ENCODE measurements around the gene DCAF8.

The DCAF8 gene

DNA sequence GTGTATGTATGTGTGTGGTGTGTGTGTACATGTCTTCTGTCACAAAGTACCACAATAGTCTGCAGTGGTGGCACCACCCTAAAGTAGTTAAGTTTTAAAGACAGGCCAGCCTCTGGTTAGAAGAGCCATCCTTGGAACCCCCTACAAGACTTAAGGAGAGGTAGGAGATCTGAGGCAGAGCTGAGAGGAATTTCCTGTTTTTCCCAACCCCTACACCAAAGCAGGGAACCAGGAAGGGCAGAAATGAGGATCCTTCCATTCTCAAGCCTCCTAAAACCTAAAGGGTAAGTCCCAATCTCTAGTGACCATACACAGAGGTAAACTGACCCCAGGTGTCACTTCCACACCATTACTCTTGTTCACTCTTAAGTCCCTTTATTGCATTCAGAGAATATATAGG lies 46.0 kb downstream of the DCAF8 start:
- no peak for DNase-seq (ENCODE audit: insufficient read length, low spot score)
- FAIRE-seq: no peak
- TF ChIP-seq, protein P1, sequence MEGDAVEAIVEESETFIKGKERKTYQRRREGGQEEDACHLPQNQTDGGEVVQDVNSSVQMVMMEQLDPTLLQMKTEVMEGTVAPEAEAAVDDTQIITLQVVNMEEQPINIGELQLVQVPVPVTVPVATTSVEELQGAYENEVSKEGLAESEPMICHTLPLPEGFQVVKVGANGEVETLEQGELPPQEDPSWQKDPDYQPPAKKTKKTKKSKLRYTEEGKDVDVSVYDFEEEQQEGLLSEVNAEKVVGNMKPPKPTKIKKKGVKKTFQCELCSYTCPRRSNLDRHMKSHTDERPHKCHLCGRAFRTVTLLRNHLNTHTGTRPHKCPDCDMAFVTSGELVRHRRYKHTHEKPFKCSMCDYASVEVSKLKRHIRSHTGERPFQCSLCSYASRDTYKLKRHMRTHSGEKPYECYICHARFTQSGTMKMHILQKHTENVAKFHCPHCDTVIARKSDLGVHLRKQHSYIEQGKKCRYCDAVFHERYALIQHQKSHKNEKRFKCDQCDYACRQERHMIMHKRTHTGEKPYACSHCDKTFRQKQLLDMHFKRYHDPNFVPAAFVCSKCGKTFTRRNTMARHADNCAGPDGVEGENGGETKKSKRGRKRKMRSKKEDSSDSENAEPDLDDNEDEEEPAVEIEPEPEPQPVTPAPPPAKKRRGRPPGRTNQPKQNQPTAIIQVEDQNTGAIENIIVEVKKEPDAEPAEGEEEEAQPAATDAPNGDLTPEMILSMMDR (IDR thresholded peaks at IDR 0.05; ENCODE audit: insufficient read depth, missing control alignments): no peak

DNA sequence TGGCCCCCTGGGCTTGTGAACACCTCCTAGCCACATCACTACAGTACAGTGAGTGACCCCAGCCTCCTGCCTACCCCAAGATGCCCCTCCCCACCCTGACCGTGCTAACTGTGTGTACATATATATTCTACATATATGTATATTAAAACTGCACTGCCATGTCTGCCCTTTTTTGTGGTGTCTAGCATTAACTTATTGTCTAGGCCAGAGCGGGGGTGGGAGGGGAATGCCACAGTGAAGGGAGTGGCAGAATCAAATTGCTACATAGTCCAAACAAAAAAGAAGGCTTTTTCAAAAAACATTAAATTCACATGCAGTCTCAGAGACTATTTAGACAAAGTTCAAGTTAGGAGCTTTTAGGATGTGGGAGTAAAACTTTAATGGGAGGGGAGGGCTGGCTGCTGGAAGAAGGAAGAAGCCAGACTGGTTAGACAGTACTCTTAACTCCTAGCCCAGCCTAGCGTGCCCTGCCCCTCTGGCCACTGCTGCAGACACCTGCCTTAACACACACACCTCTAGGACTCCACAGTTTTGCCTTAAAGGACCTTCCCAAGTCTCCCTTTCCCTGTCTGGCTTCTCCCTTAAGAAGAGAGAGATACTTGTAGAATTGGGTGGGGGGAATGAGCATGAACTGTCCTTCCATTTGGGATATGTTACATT lies 47.7 kb downstream of the DCAF8 start:
- FAIRE-seq: no peak
- TF ChIP-seq, protein P1 (IDR thresholded peaks at IDR 0.05; ENCODE audit: insufficient read depth, missing control alignments): no peak

DNA sequence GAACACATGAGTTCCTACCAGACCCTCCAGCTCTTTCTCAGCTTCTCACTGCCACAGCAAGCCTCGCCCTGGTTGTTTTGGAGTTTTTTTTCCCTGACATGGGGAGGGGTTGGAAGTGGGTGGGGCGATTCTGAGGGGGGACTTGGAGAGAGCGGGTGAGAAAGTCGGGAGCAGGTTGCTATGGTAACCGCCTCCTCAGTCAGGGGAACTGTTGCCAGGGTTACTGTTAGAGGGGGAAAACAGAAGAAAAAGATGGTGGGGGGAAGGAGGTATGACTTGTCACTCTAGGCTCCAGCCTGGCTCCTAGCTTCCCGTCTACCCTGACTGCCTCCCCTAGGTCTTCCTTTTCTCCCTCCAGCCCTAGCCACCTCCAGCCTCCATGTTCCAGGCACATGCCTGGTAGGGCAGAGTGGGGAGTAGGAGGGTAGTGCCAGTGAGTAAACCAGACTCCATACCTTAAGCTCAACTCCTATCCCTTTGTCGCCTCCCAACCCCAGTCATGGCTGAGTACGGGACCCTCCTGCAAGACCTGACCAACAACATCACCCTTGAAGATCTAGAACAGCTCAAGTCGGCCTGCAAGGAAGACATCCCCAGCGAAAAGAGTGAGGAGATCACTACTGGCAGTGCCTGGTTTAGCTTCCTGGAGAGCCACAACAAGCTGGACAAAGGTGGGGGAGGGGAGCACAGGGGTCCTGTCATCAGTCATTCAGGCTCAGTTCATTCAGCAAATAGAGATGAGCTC lies 51.1 kb downstream of the DCAF8 start:
- DNase-seq (ENCODE audit: insufficient read length, low spot score) (no peak), FAIRE-seq (no peak)
- TF ChIP-seq, protein P1 (IDR thresholded peaks at IDR 0.05; ENCODE audit: insufficient read depth, missing control alignments): no peak

More for the DNA sequence above, 47.7 kb downstream of the DCAF8 start:
- DNase-seq (ENCODE audit: insufficient read length, low spot score): no peak

DNA sequence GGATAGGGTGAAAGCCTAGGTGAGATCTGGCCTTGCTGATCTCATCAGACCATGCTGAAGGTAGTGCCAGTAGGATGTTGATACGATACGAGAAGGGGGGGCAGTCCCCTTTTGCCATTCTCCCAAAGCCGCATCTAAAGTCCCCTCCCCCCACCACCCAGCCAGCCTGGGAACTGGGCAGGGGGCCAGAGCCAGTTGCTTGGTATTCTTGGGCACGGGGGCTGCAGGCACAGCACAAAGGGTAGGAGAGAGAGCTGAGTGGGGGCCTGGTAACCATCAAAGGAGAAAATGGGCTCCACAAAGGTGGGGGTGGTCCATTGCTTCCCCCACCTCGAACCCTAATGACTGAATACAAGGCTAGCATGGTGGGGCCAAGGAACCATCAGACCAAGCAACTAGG lies 51.8 kb downstream of the DCAF8 start:
- no peak for DNase-seq (ENCODE audit: insufficient read length, low spot score)
- no peak for FAIRE-seq
- TF ChIP-seq, protein P1 (IDR thresholded peaks at IDR 0.05; ENCODE audit: insufficient read depth, missing control alignments): no peak

DNA sequence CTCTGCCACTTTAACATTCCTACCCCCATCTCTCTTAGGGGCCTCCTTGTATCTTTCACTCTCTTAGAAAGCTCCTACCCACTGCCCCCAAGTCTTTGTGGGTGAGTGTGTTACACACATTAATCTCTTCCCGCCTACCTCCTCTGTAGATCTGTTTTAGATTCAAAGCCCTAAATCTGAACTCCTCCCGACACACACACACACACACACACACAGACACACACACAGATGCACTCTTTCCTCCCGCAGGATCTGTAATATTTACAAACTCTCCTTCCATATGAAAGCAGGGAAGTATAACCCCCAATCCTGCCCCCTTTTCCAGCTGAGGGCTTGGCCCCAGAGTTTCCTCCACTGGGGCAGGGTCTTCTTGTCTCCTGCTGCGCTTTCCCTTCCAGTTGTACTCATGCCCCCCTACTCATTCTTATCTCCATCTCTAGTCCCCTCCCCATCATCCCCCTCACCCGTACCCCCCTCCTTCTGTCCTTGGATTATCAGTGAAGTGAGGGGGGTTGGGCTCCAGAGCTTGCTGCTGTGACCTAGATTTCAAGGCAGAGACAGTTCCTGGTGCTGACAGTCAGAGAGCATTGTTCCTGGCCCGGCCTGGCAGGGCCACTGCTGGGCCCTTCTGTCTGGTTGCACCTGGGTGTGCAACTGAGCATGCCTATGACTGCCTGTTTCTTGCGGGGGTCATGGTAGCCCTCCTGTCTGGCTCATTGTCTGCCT lies 52.9 kb downstream of the DCAF8 start:
- no peak for FAIRE-seq
- DNase-seq (ENCODE audit: insufficient read length, low spot score): peak; percentile 71

DNA sequence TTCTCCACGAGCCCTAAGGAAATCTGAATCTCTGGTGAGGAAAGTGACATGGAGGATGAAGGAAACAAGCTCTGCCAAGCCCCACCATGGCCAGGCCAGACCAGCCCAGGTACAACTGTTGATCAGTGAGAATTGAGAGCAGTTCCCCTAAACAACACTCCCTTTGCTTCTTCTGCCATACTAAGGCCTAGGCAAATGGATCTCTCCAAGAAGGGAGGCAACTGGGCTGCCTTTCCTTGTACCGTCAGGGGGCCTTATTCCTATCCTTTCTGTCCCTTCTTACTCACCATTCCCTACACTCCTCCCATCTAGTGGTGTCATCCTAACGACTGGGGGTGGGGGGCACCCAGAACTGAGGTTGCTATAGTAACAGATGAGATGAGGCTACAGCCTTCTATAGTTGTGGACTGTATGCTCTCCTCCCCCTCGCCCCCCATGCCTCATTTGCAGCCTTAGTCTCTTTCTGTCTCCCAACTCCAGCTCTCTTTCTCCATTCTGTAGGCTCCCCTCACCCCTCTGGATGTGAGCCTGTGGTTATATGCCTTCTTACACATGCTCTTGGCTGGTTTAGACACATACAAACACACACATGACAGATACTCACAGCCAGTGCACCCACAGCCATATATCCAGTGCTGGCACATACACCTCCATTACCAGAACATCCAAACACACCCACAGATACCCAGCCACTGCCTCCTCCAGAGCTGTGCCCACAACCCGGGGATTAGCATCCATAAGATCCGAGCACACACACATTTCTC lies 53.6 kb downstream of the DCAF8 start:
- FAIRE-seq: no peak
- no peak for DNase-seq (ENCODE audit: insufficient read length, low spot score)
- TF ChIP-seq, protein P1 (IDR thresholded peaks at IDR 0.05; ENCODE audit: insufficient read depth, missing control alignments): no peak

More for the DNA sequence above, 52.9 kb downstream of the DCAF8 start:
- TF ChIP-seq, protein P1 (IDR thresholded peaks at IDR 0.05; ENCODE audit: insufficient read depth, missing control alignments): no peak

Data from D721Med (cell line).